HepG2 (cell line): Measurements from ENCODE around the gene HNRNPA1L2. TPM values are rescaled to one million over a fixed set of nuclear protein-coding genes. Genes with fewer than 3 reads are reported as not detected.

Source experiments
- CBX2 ChIP-seq, 2 experiments: fragments of 200-600 bp in 1 of 2; sonication (generic); formaldehyde crosslinking in 1 of 2; IDR thresholded peaks; 2 replicates each; pipeline versions ENCODE4 v1.7.0 to v1.8.1; 2018 to 2022; ENCODE audit warnings: low read depth in 2 of 2, low read length in 1 of 2, mild to moderate bottlenecking in 1 of 2, missing genetic modification reagents in 1 of 2
- DMAP1 ChIP-seq: IDR thresholded peaks from 2 replicates; pipeline ENCODE4 v1.6.1; 2016
- KMT2A ChIP-seq: sonication (generic); formaldehyde crosslinking; IDR thresholded peaks from 2 replicates; pipeline ENCODE4 v1.4.0; 2020; ENCODE audit warnings: missing genetic modification reagents
- NFE2L2 ChIP-seq: fragments of 150-350 bp; IDR thresholded peaks from 2 replicates; pipeline ENCODE4 v1.6.1; 2014; ENCODE audit warnings: low read length
- PRPF4 ChIP-seq: fragments of 200-400 bp; formaldehyde crosslinking; IDR thresholded peaks from 2 replicates; pipeline ENCODE4 v1.6.1; 2016; ENCODE audit warnings: low read length, low read depth; ENCODE audit not compliant: poor library complexity, severe bottlenecking
- RAD21 ChIP-seq: fragments of 450-650 bp; formaldehyde crosslinking; IDR thresholded peaks from 2 replicates; pipeline ENCODE4 v1.5.0; 2020; ENCODE audit warnings: mild to moderate bottlenecking
- RNF2 ChIP-seq: fragments of 450-650 bp; conservative IDR thresholded peaks from 2 replicates; pipeline ENCODE4 v1.6.1; 2016; ENCODE audit warnings: low read depth
- SRF ChIP-seq: IDR thresholded peaks from 2 replicates; pipeline ENCODE4 v1.6.1; 2011; ENCODE audit warnings: mild to moderate bottlenecking, low read depth, low read length, moderate library complexity
- THAP11 ChIP-seq: IDR thresholded peaks from 2 replicates; pipeline ENCODE4 v1.6.1; 2016; ENCODE audit warnings: missing biosample characterization, missing genetic modification reagents
- ZNF224 ChIP-seq: sonication (generic); formaldehyde crosslinking; IDR thresholded peaks from 2 replicates; pipeline ENCODE4 v1.5.0; 2020; ENCODE audit warnings: mild to moderate bottlenecking, missing genetic modification reagents
- ZNF652 ChIP-seq: IDR thresholded peaks from 2 replicates; pipeline ENCODE4 v1.6.1; 2016; ENCODE audit warnings: low read depth, borderline replicate concordance
- ZNF841 ChIP-seq: sonication (generic); formaldehyde crosslinking; IDR thresholded peaks from 2 replicates; pipeline ENCODE4 v1.8.1; 2023; ENCODE audit warnings: missing genetic modification reagents, borderline replicate concordance
- polyA plus RNA-seq, 8 experiments: library from polyadenylated mRNA; depleted of rRNA in 3 of 8; stranded (reverse) in 7 of 8; unstranded in 1 of 8; fragments of >200 nt; fragmentation: Illumina TruSeq in 4 of 8; extraction: Trizol in 4 of 8; gene quantifications; 2 replicates each; pipeline versions ENCODE4 v1.2.1 to v1.2.3, GENCODE V29; 2011 to 2016; ENCODE audit warnings: low read depth in 4 of 8, missing spikeins in 1 of 8, mixed read lengths in 1 of 8; ENCODE audit not compliant: insufficient read depth in 1 of 8
- total RNA-seq, 5 experiments: library from RNA; depleted of rRNA; stranded (reverse); fragments of >200 nt; fragmentation: Illumina TruSeq; extraction: Trizol; gene quantifications; 2 replicates each; pipeline ENCODE4 v1.2.3, GENCODE V29; 2016; ENCODE audit warnings: low read depth in 1 of 5
- TF ChIP-seq, protein P1 (sequence below): sonication (generic); formaldehyde crosslinking; IDR thresholded peaks from 2 replicates; pipeline ENCODE4 v1.8.1; 2022; ENCODE audit warnings: low read depth, mild to moderate bottlenecking, missing genetic modification reagents
- TF ChIP-seq, protein P2 (sequence below): IDR thresholded peaks from 2 replicates; pipeline ENCODE4 v1.6.1; 2016; ENCODE audit warnings: mild to moderate bottlenecking
- TF ChIP-seq, protein P3 (sequence below): sonication (generic); formaldehyde crosslinking; IDR thresholded peaks from 2 replicates; pipeline ENCODE4 v1.4.0; 2020; ENCODE audit warnings: missing genetic modification reagents, low read depth, mild to moderate bottlenecking, borderline replicate concordance
- TF ChIP-seq, protein P4 (sequence below): sonication (generic); formaldehyde crosslinking; IDR thresholded peaks from 2 replicates; pipeline ENCODE4 v1.9.0; 2021; ENCODE audit warnings: missing genetic modification reagents, borderline replicate concordance
- TF ChIP-seq, protein P5 (sequence below): IDR thresholded peaks from 2 replicates; pipeline ENCODE4 v1.6.1; 2016
- TF ChIP-seq, protein P6 (sequence below): sonication (generic); formaldehyde crosslinking; IDR thresholded peaks from 2 replicates; pipeline ENCODE4 v1.5.1; 2020; ENCODE audit warnings: missing genetic modification reagents, mild to moderate bottlenecking, borderline replicate concordance
- TF ChIP-seq, protein P7 (sequence below): sonication (generic); formaldehyde crosslinking; IDR thresholded peaks from 2 replicates; pipeline ENCODE4 v1.8.1; 2023; ENCODE audit warnings: mild to moderate bottlenecking, missing genetic modification reagents

The HNRNPA1L2 gene
- total and polyA plus RNA-seq, 2 of the 13 experiments (the other 11 are each of a cell fraction or from before 2014, with no cell fraction given) = 3.6 to 7.1 TPM

DNA sequence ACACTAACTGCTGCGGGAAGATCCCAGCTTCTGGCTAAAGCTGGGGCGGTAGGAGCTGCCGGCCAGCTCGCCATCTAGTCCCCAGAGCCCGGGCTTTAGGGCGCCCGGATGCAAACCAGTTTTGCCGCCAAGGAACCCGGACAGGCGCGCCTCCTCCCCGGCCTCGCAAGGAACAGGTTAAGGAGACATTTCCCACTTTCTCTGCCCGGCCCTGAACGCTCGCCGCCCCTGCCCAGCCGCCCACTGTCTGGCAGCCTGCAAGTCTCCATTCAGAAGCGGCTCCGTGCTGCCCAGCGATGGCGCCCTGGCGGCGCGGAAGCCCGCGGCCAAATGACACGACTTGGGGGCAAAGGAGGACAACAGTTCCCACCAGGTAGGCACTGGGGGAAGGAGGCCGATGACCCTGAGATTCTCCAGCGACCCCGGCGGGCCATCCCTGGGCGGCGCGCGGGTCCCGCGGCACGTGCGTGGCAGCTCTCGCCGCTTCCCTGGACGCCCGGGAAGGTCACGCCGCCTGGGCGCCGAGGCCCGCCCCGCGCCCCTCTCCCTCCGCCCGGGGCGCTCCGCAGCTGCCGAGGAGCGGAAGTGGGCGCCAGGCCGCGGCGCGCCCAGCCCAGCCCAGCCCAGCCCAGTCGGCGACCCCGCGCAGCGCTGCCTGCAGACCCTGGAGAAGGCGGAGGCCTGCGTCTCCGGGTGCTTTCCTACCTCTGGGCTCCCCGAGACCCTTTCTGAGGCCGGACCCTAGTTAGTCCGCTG lies 42.2 kb upstream of the HNRNPA1L2 start (continued):
- TF ChIP-seq, protein P1, sequence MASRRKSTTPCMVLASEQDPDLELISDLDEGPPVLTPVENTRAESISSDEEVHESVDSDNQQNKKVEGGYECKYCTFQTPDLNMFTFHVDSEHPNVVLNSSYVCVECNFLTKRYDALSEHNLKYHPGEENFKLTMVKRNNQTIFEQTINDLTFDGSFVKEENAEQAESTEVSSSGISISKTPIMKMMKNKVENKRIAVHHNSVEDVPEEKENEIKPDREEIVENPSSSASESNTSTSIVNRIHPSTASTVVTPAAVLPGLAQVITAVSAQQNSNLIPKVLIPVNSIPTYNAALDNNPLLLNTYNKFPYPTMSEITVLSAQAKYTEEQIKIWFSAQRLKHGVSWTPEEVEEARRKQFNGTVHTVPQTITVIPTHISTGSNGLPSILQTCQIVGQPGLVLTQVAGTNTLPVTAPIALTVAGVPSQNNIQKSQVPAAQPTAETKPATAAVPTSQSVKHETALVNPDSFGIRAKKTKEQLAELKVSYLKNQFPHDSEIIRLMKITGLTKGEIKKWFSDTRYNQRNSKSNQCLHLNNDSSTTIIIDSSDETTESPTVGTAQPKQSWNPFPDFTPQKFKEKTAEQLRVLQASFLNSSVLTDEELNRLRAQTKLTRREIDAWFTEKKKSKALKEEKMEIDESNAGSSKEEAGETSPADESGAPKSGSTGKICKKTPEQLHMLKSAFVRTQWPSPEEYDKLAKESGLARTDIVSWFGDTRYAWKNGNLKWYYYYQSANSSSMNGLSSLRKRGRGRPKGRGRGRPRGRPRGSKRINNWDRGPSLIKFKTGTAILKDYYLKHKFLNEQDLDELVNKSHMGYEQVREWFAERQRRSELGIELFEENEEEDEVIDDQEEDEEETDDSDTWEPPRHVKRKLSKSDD = no peak
- TF ChIP-seq RNF2 = no peak; the same call in 1 of the 2 replicates
- TF ChIP-seq, protein P2, sequence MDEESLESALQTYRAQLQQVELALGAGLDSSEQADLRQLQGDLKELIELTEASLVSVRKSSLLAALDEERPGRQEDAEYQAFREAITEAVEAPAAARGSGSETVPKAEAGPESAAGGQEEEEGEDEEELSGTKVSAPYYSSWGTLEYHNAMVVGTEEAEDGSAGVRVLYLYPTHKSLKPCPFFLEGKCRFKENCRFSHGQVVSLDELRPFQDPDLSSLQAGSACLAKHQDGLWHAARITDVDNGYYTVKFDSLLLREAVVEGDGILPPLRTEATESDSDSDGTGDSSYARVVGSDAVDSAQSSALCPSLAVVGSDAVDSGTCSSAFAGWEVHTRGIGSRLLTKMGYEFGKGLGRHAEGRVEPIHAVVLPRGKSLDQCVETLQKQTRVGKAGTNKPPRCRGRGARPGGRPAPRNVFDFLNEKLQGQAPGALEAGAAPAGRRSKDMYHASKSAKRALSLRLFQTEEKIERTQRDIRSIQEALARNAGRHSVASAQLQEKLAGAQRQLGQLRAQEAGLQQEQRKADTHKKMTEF (CRISPR knock-in tag) = 0 out of 2 replicates have a peak, but pooled peaks have one; percentile 34
- TF ChIP-seq, protein P3, sequence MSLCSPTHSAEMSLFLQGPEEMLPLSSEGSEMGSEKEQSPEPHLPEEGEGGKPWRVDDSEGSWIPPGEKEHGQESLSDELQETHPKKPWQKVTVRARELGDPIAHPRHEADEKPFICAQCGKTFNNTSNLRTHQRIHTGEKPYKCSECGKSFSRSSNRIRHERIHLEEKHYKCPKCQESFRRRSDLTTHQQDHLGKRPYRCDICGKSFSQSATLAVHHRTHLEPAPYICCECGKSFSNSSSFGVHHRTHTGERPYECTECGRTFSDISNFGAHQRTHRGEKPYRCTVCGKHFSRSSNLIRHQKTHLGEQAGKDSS (CRISPR knock-in tag) = no peak
- no peak for TF ChIP-seq SRF
- no peak for TF ChIP-seq PRPF4
- TF ChIP-seq DMAP1 (CRISPR knock-in tag) = no peak
- no peak for TF ChIP-seq NFE2L2
- TF ChIP-seq, protein P4, sequence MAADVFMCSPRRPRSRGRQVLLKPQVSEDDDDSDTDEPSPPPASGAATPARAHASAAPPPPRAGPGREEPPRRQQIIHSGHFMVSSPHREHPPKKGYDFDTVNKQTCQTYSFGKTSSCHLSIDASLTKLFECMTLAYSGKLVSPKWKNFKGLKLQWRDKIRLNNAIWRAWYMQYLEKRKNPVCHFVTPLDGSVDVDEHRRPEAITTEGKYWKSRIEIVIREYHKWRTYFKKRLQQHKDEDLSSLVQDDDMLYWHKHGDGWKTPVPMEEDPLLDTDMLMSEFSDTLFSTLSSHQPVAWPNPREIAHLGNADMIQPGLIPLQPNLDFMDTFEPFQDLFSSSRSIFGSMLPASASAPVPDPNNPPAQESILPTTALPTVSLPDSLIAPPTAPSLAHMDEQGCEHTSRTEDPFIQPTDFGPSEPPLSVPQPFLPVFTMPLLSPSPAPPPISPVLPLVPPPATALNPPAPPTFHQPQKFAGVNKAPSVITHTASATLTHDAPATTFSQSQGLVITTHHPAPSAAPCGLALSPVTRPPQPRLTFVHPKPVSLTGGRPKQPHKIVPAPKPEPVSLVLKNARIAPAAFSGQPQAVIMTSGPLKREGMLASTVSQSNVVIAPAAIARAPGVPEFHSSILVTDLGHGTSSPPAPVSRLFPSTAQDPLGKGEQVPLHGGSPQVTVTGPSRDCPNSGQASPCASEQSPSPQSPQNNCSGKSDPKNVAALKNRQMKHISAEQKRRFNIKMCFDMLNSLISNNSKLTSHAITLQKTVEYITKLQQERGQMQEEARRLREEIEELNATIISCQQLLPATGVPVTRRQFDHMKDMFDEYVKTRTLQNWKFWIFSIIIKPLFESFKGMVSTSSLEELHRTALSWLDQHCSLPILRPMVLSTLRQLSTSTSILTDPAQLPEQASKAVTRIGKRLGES = no peak
- no peak; the same call in 1 of the 2 replicates for TF ChIP-seq RAD21
- TF ChIP-seq ZNF652 = no peak
- TF ChIP-seq THAP11 (CRISPR knock-in tag) = no peak
- TF ChIP-seq, protein P5, sequence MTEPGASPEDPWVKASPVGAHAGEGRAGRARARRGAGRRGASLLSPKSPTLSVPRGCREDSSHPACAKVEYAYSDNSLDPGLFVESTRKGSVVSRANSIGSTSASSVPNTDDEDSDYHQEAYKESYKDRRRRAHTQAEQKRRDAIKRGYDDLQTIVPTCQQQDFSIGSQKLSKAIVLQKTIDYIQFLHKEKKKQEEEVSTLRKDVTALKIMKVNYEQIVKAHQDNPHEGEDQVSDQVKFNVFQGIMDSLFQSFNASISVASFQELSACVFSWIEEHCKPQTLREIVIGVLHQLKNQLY (CRISPR knock-in tag) = no peak
- TF ChIP-seq, protein P6, sequence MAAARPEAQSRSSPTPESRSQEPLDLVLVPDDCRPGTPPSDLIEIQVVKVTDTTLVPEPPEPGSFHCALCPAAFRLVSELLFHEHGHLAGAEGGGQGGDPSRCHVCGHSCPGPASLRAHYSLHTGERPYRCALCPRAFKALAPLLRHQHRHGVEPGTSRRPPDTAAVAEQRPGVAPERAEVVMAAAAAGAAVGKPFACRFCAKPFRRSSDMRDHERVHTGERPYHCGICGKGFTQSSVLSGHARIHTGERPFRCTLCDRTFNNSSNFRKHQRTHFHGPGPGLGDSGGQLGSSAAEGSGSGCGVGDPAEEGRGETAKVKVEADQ (CRISPR knock-in tag) = no peak
- no peak for TF ChIP-seq ZNF841
- no peak for TF ChIP-seq ZNF224 (CRISPR knock-in tag)
- TF ChIP-seq CBX2 (IDR thresholded peaks at IDR 0.05; ENCODE audit: low read depth, low read length) = no peak
- no peak for TF ChIP-seq CBX2 (CRISPR knock-in tag; IDR thresholded peaks at IDR 0.05; ENCODE audit: low read depth)
- TF ChIP-seq KMT2A = no peak
- TF ChIP-seq, protein P7, sequence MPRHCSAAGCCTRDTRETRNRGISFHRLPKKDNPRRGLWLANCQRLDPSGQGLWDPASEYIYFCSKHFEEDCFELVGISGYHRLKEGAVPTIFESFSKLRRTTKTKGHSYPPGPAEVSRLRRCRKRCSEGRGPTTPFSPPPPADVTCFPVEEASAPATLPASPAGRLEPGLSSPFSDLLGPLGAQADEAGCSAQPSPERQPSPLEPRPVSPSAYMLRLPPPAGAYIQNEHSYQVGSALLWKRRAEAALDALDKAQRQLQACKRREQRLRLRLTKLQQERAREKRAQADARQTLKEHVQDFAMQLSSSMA (CRISPR knock-in tag) = no peak
